SK-N-SH (cell line): ENCODE data around the gene ARID5A. TPM values are rescaled to one million over a fixed set of nuclear protein-coding genes. Genes with fewer than 3 reads are reported as not detected.

Experiments
- CTCF ChIA-PET: fragments of 300-600, 350-600 bp; formaldehyde crosslinking; extraction: SDS; loops from one replicate; lab custom pipeline; 2021; lab: Yijun Ruan, JAX
- POLR2A ChIA-PET: fragments of 350-600 bp; sonication (Branson Sonifier 250); formaldehyde crosslinking; extraction: SDS; loops from one replicate; lab custom pipeline; 2020; ENCODE audit warnings: antibody characterized with exemption, inconsistent platforms; lab: Yijun Ruan, JAX
- DNase-seq: peaks from one replicate; pipeline ENCODE4 v3.0.0; 2012
- H2AFZ ChIP-seq: fragments of 200-600 bp; sonication (generic); 2 replicates; pipeline ENCODE4 v1.8.1; 2016; ENCODE audit warnings: antibody characterized with exemption, mild to moderate bottlenecking, low read depth
- H3F3A ChIP-seq: fragments of 200-600 bp; sonication (generic); replicated peaks from 2 replicates; pipeline ENCODE3; 2016; ENCODE audit warnings: antibody characterized with exemption, mild to moderate bottlenecking; ENCODE audit not compliant: insufficient read depth
- H3K27ac ChIP-seq, 2 experiments: fragments of 200-500 bp in 1 of 2; fragments of 200-600 bp in 1 of 2; sonication (Bioruptor generic) in 1 of 2; sonication (generic), shearing (Covaris generic) in 1 of 2; 2 replicates each; pipeline versions ENCODE4 v1.5.1 to v1.6.1; 2014 to 2016; ENCODE audit warnings: low read depth in 2 of 2, inconsistent platforms in 1 of 2, low read length in 1 of 2, mild to moderate bottlenecking in 1 of 2, mixed read lengths in 1 of 2
- H3K27me3 ChIP-seq: fragments of 200-600 bp; sonication (generic), shearing (Covaris generic); 2 replicates; pipeline ENCODE4 v1.6.1; 2016; ENCODE audit warnings: mixed run types; ENCODE audit not compliant: insufficient read depth
- H3K36me3 ChIP-seq, 2 experiments: fragments of 200-500 bp in 1 of 2; fragments of 200-600 bp in 1 of 2; sonication (Bioruptor generic) in 1 of 2; sonication (generic) in 1 of 2; replicated peaks in 1 of 2; 2 replicates each; pipeline versions ENCODE3 to v1.5.1; 2014 to 2016; ENCODE audit warnings: low read length in 1 of 2, mild to moderate bottlenecking in 1 of 2; ENCODE audit not compliant: insufficient read depth in 2 of 2, control insufficient read depth in 1 of 2
- H3K4me1 ChIP-seq, 2 experiments: fragments of 200-500 bp in 1 of 2; fragments of 200-600 bp in 1 of 2; sonication (Bioruptor generic) in 1 of 2; sonication (generic), shearing (Covaris generic) in 1 of 2; 2 replicates each; pipeline versions ENCODE4 v1.5.1 to v1.6.1; 2014 to 2016; ENCODE audit warnings: low read depth in 1 of 2, low read length in 1 of 2, mixed run types in 1 of 2; ENCODE audit not compliant: insufficient read depth in 2 of 2, control insufficient read depth in 1 of 2
- H3K4me2 ChIP-seq: fragments of 200-600 bp; sonication (generic), shearing (Covaris generic); 2 replicates; pipeline ENCODE4 v1.6.1; 2017; ENCODE audit warnings: mixed run types
- H3K4me3 ChIP-seq, 2 experiments: fragments of 200-500 bp in 1 of 2; fragments of 200-600 bp in 1 of 2; sonication (Bioruptor generic) in 1 of 2; sonication (generic), shearing (Covaris generic) in 1 of 2; 2 replicates each; pipeline versions ENCODE4 v1.5.1 to v1.8.1; 2014 to 2016; ENCODE audit warnings: low read depth in 2 of 2, inconsistent platforms in 1 of 2, low read length in 1 of 2, mild to moderate bottlenecking in 1 of 2, mixed read lengths in 1 of 2, moderate library complexity in 1 of 2
- H3K79me2 ChIP-seq: fragments of 200-600 bp; sonication (generic); 2 replicates; pipeline ENCODE4 v1.8.1; 2017; ENCODE audit warnings: mild to moderate bottlenecking; ENCODE audit not compliant: insufficient read depth
- H3K9ac ChIP-seq: fragments of 200-600 bp; sonication (generic); 2 replicates; pipeline ENCODE4 v1.6.1; 2017; ENCODE audit warnings: mixed run types
- H3K9me2 ChIP-seq: fragments of 200-600 bp; sonication (generic); 2 replicates; pipeline ENCODE4 v1.6.1; 2017; ENCODE audit warnings: mixed run types
- H3K9me3 ChIP-seq: fragments of 200-600 bp; sonication (generic); 2 replicates; pipeline ENCODE4 v1.6.1; 2017; ENCODE audit warnings: mixed run types, mild to moderate bottlenecking, moderate library complexity
- H4K20me1 ChIP-seq: fragments of 200-600 bp; sonication (generic); 2 replicates; pipeline ENCODE4 v1.6.1; 2017; ENCODE audit warnings: mild to moderate bottlenecking, mixed run types; ENCODE audit not compliant: insufficient read depth
- EZH2phosphoT487 ChIP-seq: fragments of 200-600 bp; sonication (generic); IDR thresholded peaks from 2 replicates; pipeline ENCODE4 v1.6.1; 2017; ENCODE audit warnings: low read depth, mixed run types, mild to moderate bottlenecking, antibody characterized with exemption, moderate library complexity, borderline replicate concordance
- FOXM1 ChIP-seq: IDR thresholded peaks from 2 replicates; pipeline ENCODE4 v1.4.0; 2012; ENCODE audit warnings: low read depth, mild to moderate bottlenecking
- GATA2 ChIP-seq: sonication (generic); formaldehyde crosslinking; IDR thresholded peaks from 2 replicates; pipeline ENCODE4 v1.5.0; 2020; ENCODE audit warnings: mild to moderate bottlenecking, missing genetic modification reagents
- NRF1 ChIP-seq: IDR thresholded peaks from 2 replicates; pipeline ENCODE4 v1.6.1; 2012; ENCODE audit warnings: low read depth, mild to moderate bottlenecking, low read length
- RCOR1 ChIP-seq: fragments of 150-350 bp; IDR thresholded peaks from 2 replicates; pipeline ENCODE4 v1.6.1; 2017; ENCODE audit warnings: antibody characterized with exemption, low read length
- SMC3 ChIP-seq: IDR thresholded peaks from 2 replicates; pipeline ENCODE4 v1.6.1; 2012; ENCODE audit warnings: low read depth, low read length, improper control_type of control experiment
- WGBS: methylation state at CpG from one replicate; pipeline ENCODE4 v1.1.6; 2017; ENCODE audit warnings: low lambda C conversion rate; 5-methylcytosine and 5-hydroxymethylcytosine counted together
- polyA plus RNA-seq, 3 experiments: library from polyadenylated mRNA; depleted of rRNA; stranded (reverse); fragments of >200 nt; gene quantifications; 2 replicates each; pipeline ENCODE4 v1.2.3, GENCODE V29; 2012
- TF ChIP-seq, protein P1 (sequence below): IDR thresholded peaks from 2 replicates; pipeline ENCODE4 v1.4.0; 2012; ENCODE audit warnings: low read depth, borderline replicate concordance
- TF ChIP-seq, protein P2 (sequence below): fragments of 200-600 bp; sonication (generic); IDR thresholded peaks from 2 replicates; pipeline ENCODE4 v1.6.1; 2017; ENCODE audit warnings: antibody characterized with exemption, mild to moderate bottlenecking, moderate library complexity
- TF ChIP-seq, protein P3 (sequence below): IDR thresholded peaks from 2 replicates; pipeline ENCODE4 v1.4.0; 2012; ENCODE audit warnings: low read depth, borderline replicate concordance
- TF ChIP-seq, protein P4 (sequence below): IDR thresholded peaks from 2 replicates; pipeline ENCODE4 v1.4.0; 2012; ENCODE audit warnings: low read depth
- TF ChIP-seq, protein P5 (sequence below): fragments of 150-350 bp; IDR thresholded peaks from 2 replicates; pipeline ENCODE4 v1.6.1; 2017; ENCODE audit warnings: antibody characterized with exemption, low read length, low read depth, borderline replicate concordance

ARID5A gene
- polyA plus RNA-seq, 1 of the 3 experiments (the other 2 are of a cell fraction), result 3.3 TPM

DNA sequence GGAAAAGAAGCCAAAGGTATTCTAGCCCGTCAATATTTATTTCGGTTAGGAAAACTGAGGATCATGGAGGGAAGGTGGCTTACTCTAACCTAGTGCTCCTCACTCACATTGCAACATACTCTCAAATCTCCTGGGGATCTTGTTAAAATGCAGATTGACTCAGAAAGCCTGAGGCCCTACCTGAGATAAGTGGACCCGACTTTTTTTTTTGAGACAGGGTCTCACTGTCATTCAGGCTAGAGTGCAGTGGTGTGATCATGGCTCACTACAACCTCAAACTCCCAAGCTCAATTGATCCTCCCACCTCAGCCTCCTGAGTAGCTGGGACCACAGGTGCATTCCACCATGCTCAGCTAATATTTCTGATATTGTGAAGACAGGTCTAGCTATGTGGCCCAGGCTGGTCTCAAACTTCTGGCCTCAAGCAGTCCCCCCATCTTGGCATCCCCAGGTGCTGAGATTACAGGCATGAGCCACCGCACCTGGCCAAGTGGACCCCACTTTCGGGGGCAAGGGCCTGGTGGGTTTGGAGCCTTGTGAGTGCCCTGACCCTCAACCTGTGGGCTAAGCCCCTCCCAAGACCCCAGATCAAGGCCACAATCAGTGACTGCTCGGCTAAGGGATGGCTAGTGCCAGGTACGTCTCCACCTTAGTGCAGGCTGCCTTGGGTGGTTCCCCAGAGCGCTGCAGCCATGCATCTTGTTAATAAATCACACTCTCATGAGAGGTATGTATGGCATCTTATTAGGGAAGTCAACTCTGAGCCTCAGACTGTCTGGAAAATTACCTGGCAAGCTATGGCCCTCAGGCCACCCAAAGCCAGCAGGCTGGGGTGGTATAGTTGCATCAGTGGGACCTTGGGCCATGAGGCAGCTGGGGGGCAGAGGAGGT lies 30.3 kb upstream of the ARID5A start:
- H4K20me1 ChIP-seq, result no peaks in the 10 kb centered on the region
- no peaks in the 10 kb centered on the region for H3K9me2 ChIP-seq
- no peaks in the 10 kb centered on the region for H3F3A ChIP-seq
- no peak overlapping the region for H3K4me3 ChIP-seq
- CTCF ChIA-PET, result interaction anchor here (1.1 to 13.9 kb wide), 3 partner anchors 11 to 99 kb away, joined by 4 to 273 read pairs (median 12); no protein-coding TSS in a partner anchor
- 0 out of 2 replicates have a peak overlapping the region, but pooled peaks have one; percentile 21 for H3K4me2 ChIP-seq
- 84% methylated on average over 5 of the region's 8 CpGs for WGBS
- TF ChIP-seq, protein P1, sequence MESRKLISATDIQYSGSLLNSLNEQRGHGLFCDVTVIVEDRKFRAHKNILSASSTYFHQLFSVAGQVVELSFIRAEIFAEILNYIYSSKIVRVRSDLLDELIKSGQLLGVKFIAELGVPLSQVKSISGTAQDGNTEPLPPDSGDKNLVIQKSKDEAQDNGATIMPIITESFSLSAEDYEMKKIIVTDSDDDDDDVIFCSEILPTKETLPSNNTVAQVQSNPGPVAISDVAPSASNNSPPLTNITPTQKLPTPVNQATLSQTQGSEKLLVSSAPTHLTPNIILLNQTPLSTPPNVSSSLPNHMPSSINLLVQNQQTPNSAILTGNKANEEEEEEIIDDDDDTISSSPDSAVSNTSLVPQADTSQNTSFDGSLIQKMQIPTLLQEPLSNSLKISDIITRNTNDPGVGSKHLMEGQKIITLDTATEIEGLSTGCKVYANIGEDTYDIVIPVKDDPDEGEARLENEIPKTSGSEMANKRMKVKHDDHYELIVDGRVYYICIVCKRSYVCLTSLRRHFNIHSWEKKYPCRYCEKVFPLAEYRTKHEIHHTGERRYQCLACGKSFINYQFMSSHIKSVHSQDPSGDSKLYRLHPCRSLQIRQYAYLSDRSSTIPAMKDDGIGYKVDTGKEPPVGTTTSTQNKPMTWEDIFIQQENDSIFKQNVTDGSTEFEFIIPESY, result no peak
- TF ChIP-seq SMC3, result no peak
- TF ChIP-seq, protein P2, sequence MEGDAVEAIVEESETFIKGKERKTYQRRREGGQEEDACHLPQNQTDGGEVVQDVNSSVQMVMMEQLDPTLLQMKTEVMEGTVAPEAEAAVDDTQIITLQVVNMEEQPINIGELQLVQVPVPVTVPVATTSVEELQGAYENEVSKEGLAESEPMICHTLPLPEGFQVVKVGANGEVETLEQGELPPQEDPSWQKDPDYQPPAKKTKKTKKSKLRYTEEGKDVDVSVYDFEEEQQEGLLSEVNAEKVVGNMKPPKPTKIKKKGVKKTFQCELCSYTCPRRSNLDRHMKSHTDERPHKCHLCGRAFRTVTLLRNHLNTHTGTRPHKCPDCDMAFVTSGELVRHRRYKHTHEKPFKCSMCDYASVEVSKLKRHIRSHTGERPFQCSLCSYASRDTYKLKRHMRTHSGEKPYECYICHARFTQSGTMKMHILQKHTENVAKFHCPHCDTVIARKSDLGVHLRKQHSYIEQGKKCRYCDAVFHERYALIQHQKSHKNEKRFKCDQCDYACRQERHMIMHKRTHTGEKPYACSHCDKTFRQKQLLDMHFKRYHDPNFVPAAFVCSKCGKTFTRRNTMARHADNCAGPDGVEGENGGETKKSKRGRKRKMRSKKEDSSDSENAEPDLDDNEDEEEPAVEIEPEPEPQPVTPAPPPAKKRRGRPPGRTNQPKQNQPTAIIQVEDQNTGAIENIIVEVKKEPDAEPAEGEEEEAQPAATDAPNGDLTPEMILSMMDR, result no peak
- TF ChIP-seq RCOR1, result no peak
- TF ChIP-seq, protein P3, sequence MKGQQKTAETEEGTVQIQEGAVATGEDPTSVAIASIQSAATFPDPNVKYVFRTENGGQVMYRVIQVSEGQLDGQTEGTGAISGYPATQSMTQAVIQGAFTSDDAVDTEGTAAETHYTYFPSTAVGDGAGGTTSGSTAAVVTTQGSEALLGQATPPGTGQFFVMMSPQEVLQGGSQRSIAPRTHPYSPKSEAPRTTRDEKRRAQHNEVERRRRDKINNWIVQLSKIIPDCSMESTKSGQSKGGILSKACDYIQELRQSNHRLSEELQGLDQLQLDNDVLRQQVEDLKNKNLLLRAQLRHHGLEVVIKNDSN, result no peak
- TF ChIP-seq, protein P4, sequence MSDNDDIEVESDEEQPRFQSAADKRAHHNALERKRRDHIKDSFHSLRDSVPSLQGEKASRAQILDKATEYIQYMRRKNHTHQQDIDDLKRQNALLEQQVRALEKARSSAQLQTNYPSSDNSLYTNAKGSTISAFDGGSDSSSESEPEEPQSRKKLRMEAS, result no peak
- TF ChIP-seq FOXM1, result no peak
- TF ChIP-seq GATA2 (CRISPR knock-in tag), result no peak
- TF ChIP-seq NRF1, result no peak
- TF ChIP-seq EZH2phosphoT487, result no peak
- TF ChIP-seq, protein P5, sequence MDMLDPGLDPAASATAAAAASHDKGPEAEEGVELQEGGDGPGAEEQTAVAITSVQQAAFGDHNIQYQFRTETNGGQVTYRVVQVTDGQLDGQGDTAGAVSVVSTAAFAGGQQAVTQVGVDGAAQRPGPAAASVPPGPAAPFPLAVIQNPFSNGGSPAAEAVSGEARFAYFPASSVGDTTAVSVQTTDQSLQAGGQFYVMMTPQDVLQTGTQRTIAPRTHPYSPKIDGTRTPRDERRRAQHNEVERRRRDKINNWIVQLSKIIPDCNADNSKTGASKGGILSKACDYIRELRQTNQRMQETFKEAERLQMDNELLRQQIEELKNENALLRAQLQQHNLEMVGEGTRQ, result no peak
- H2AFZ ChIP-seq, result no peak overlapping the region
- H3K79me2 ChIP-seq, result no peaks in the 10 kb centered on the region
- peak; percentile 3 for DNase-seq
- no peaks in the 10 kb centered on the region for H3K9me3 ChIP-seq
- H3K36me3 ChIP-seq, result no peaks in the 10 kb centered on the region
- peaks cover 4 to 10% of the 10 kb centered on the region in 2 experiments; a peak in 1 of 4 replicates for H3K4me1 ChIP-seq
- H3K9ac ChIP-seq, result no peak overlapping the region
- peaks cover 11% of the 10 kb centered on the region; the same call in 1 of the 2 replicates for H3K27me3 ChIP-seq
- POLR2A ChIA-PET, result no interaction called here
- H3K27ac ChIP-seq, result no peak overlapping the region
